AG09309 (cell line): Measurements from ENCODE around the gene GATA5.

Experiments used
- DNase-seq: peaks from one replicate; pipeline ENCODE4 v3.0.0-alpha.2; 2010; ENCODE audit warnings: low read depth
- H3K4me3 ChIP-seq: 2 replicates; pipeline ENCODE4 v1.5.1; 2011; ENCODE audit warnings: mild to moderate bottlenecking, low read depth, low read length, moderate library complexity; ENCODE audit not compliant: control insufficient read depth
- TF ChIP-seq, protein P1 (sequence below): IDR thresholded peaks from 2 replicates; pipeline ENCODE4 v1.5.1; 2011; ENCODE audit warnings: mild to moderate bottlenecking, low read depth, low read length, inconsistent platforms; ENCODE audit not compliant: insufficient read depth, control insufficient read depth; ENCODE audit errors: missing control alignments

The GATA5 gene

DNA sequence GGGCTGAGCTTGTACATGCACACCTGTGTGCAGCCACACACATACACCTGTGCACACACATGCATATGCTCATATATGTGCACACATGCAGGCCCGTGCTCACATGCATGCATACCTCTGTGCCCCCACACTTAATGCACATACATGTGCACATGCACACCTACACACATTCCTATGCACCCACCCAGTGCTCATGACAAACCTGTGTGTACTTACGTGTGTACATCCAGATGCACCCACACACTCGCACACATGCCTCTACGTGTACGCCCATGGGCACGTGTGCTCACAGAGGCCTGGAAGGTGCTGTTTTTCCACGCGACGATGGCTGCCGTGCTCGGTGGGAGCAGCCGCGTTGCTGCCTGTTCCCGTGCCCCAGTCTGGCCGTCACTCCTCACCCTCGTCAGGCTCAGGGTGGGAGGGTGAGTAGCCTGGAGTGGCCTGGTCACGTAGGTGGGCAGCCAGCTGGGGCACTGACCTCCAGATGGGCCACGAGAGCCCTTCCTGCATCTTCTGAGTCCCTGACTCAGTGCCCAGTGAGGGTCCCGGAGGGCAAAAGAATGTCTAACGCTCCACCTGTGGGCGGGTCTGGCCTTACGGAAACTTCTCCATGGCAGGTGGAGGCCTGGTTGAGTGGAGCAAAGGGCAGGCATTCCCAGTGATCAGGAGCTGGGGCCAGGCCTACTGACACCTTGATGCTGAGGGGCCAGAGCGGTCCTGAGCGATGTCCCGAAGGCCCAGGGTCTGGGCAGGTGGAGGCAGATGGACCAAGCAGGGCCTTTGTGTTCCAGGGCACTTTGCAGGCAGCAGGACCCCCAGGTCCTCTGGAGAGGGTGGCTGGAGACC, 8.0 kb upstream of the GATA5 start:
- no peak overlapping the region for H3K4me3 ChIP-seq
- DNase-seq: no peak
- TF ChIP-seq, protein P1, sequence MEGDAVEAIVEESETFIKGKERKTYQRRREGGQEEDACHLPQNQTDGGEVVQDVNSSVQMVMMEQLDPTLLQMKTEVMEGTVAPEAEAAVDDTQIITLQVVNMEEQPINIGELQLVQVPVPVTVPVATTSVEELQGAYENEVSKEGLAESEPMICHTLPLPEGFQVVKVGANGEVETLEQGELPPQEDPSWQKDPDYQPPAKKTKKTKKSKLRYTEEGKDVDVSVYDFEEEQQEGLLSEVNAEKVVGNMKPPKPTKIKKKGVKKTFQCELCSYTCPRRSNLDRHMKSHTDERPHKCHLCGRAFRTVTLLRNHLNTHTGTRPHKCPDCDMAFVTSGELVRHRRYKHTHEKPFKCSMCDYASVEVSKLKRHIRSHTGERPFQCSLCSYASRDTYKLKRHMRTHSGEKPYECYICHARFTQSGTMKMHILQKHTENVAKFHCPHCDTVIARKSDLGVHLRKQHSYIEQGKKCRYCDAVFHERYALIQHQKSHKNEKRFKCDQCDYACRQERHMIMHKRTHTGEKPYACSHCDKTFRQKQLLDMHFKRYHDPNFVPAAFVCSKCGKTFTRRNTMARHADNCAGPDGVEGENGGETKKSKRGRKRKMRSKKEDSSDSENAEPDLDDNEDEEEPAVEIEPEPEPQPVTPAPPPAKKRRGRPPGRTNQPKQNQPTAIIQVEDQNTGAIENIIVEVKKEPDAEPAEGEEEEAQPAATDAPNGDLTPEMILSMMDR: no peak

DNA sequence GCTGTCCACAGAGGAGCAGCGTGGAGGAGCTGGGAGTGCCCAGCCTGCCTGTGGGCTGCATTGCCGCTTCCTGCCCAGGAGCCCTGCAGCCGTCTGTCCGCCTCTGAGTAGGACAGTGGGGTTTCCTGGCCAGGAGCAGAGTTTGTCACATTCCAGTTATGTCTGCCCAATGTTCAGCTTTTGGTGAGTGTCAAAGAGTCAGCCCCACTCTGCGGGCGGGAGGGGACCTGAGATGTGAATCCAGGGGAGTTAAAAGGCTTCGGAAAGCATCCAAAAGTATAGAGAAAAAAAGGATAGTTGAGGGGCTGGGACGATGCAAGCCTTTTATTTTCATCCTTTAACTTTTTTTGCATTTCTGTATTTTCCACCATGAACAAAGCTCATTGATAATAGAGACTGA, 7.2 kb upstream of the GATA5 start:
- DNase-seq: no peak
- TF ChIP-seq, protein P1: no peak
- no peak overlapping the region for H3K4me3 ChIP-seq

- DNase-seq: no peak
- TF ChIP-seq, protein P1: no peak
- H3K4me3 ChIP-seq: no peak overlapping the region
Measured at GRCh38 chr20:62482146-62482809, 6.5 kb upstream of the GATA5 start.

DNA sequence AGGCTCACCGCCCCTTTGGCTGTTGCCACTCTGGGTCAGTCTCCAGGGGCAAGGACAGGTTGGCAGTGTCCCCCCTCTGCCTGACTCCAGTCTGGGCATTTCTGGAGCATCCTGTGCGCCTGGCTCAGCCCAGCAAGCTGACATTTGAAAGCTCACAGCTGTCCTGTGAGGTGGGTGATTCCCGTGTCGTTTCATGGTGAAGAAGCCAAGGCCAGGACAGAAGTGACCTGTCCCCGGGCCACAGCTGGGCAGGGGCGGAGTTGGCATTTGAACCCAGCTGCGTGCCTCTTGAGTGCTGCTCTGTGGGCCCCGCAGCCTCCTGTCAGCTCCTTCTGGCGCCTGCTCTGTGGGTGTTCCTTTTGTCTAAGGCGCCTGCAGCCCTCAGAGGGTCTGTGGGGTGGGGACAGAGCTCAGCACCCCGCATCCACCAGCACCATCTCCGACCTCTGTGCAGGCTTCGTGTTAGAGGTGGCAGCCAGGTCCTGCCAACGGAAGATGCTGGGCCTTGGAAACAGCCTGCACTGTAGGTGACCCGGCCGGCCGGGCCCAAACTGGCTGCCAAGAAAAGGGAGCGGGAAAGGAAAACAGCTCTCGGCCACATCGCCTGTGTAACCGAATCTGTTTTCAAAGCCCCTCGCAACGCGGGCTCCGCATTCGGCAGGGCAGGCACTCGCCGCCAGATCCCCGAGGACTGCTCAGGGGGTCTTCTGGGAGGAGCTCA, 5.8 kb upstream of the GATA5 start:
- TF ChIP-seq, protein P1: no peak
- no peak overlapping the region for H3K4me3 ChIP-seq

GRCh38 chr20:62480318-62480717, 4.5 kb upstream of the GATA5 start:
- no peak for DNase-seq
- H3K4me3 ChIP-seq: no peak overlapping the region
- TF ChIP-seq, protein P1: no peak

More for the DNA sequence above, 5.8 kb upstream of the GATA5 start:
- DNase-seq: no peak

DNA sequence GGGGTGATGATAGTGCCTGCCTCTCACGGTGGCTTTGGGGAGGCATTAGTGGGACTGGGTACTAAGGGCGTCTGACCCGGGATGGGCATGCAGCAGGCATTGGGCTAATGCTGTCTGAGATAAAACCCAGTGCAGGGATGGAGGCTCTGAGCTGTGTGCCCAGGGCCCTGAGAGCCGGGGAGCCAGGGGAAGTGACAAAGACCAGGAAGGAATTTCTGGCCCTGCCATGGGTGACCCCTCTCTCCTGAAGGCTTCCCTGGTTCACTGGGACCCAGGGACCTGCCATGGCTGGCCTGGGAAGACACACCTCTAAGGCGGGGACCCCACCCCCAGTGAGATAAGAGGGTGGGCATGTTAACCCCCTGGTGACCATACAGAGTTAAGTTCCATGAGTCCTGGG, 3.9 kb upstream of the GATA5 start:
- TF ChIP-seq, protein P1: no peak
- no peak overlapping the region for H3K4me3 ChIP-seq
- no peak for DNase-seq
